Neural cell (in vitro differentiated cells): ENCODE measurements around the gene ERC2.

Experiments
- CTCF ChIP-seq: fragments of 450-650 bp; IDR thresholded peaks from 2 replicates; pipeline ENCODE4 v1.5.1; 2014; ENCODE audit warnings: antibody characterized with exemption, mild to moderate bottlenecking, moderate library complexity; ENCODE audit not compliant: poor library complexity, severe bottlenecking
- EP300 ChIP-seq: fragments of 450-650 bp; conservative IDR thresholded peaks from 2 replicates; pipeline ENCODE4 v1.6.1; 2014; ENCODE audit warnings: antibody characterized with exemption, mild to moderate bottlenecking, moderate library complexity; ENCODE audit not compliant: poor library complexity, severe bottlenecking
- EZH2 ChIP-seq: fragments of 200-600, 300-800 bp; shearing (Covaris generic), sonication (generic); IDR thresholded peaks from 2 replicates; pipeline ENCODE4 v1.6.1; 2014; ENCODE audit warnings: antibody characterized with exemption, low read length, borderline replicate concordance, mild to moderate bottlenecking; ENCODE audit not compliant: insufficient read depth, poor library complexity, severe bottlenecking
- MXI1 ChIP-seq: fragments of 450-650 bp; conservative IDR thresholded peaks from 2 replicates; pipeline ENCODE4 v1.6.1; 2014; ENCODE audit warnings: antibody characterized with exemption, mild to moderate bottlenecking; ENCODE audit not compliant: poor library complexity, severe bottlenecking
- POLR2AphosphoS5 ChIP-seq: IDR thresholded peaks from 2 replicates; pipeline ENCODE4 v1.6.1; 2012
- RAD21 ChIP-seq: fragments of 450-650 bp; conservative IDR thresholded peaks from 2 replicates; pipeline ENCODE4 v1.6.1; 2014; ENCODE audit warnings: antibody characterized with exemption, mild to moderate bottlenecking, moderate library complexity
- REST ChIP-seq: IDR thresholded peaks from 2 replicates; pipeline ENCODE4 v1.6.1; 2012; ENCODE audit warnings: borderline replicate concordance
- SMC3 ChIP-seq: fragments of 450-650 bp; conservative IDR thresholded peaks from 2 replicates; pipeline ENCODE4 v1.6.1; 2014; ENCODE audit warnings: antibody characterized with exemption, mild to moderate bottlenecking, moderate library complexity; ENCODE audit not compliant: poor library complexity
- TAF1 ChIP-seq: IDR thresholded peaks from 2 replicates; pipeline ENCODE4 v1.6.1; 2012; ENCODE audit warnings: low read depth

- TF ChIP-seq TAF1: no peak
- TF ChIP-seq EP300: no peak
- no peak for TF ChIP-seq CTCF
- TF ChIP-seq SMC3: no peak
- TF ChIP-seq REST: no peak
- no peak for TF ChIP-seq RAD21
- no peak for TF ChIP-seq MXI1
- no peak for TF ChIP-seq POLR2AphosphoS5
- TF ChIP-seq EZH2: peak; percentile 26
Observed at GRCh38 chr3:55488398-55489055, 979.7 kb downstream of the ERC2 start.
